MCF 10A (cell line): ENCODE measurements around the gene MIA. TPM values are rescaled to one million over a fixed set of nuclear protein-coding genes. Genes with fewer than 3 reads are reported as not detected.
A peak's percentile ranks its signal among the peaks of the same experiment; 100 is the strongest.

Source experiments
- BruUV-seq: library from RNA; stranded (reverse); fragments of 400-500 nt; replicated peaks from 2 replicates; lab custom pipeline; 2021; lab: Mats Ljungman, UMichigan
- CTCF ChIA-PET: fragments of 300-600 bp; sonication (Branson Sonifier 250); formaldehyde crosslinking; extraction: SDS; loops from one replicate; lab custom pipeline; 2021; ENCODE audit warnings: antibody characterized with exemption, inconsistent platforms; lab: Yijun Ruan, JAX
- POLR2A ChIA-PET: fragments of 300-600, 350-650 bp; sonication (Branson Sonifier 250); formaldehyde crosslinking; extraction: SDS; loops from one replicate; lab custom pipeline; 2020; ENCODE audit warnings: antibody characterized with exemption, inconsistent platforms; lab: Yijun Ruan, JAX
- DNase-seq: peaks from one replicate; pipeline ENCODE4 v3.0.0-alpha.2; 2018; ENCODE audit not compliant: unreplicated experiment
- H3K27ac Mint-ChIP-seq: one replicate; pipeline ENCODE4 v1.8.0; 2022; ENCODE audit warnings: mild to moderate bottlenecking, low read depth, mixed read lengths; ENCODE audit not compliant: unreplicated experiment
- H3K27me3 Mint-ChIP-seq: one replicate; pipeline ENCODE4 v1.8.0; 2022; ENCODE audit warnings: mixed read lengths; ENCODE audit not compliant: insufficient read depth, unreplicated experiment
- H3K36me3 Mint-ChIP-seq: one replicate; pipeline ENCODE4 v1.8.0; 2022; ENCODE audit warnings: mild to moderate bottlenecking, moderate library complexity, mixed read lengths; ENCODE audit not compliant: insufficient read depth, unreplicated experiment
- H3K4me1 Mint-ChIP-seq: one replicate; pipeline ENCODE4 v1.8.0; 2022; ENCODE audit warnings: mixed read lengths; ENCODE audit not compliant: insufficient read depth, unreplicated experiment
- H3K4me3 Mint-ChIP-seq: one replicate; pipeline ENCODE4 v1.8.0; 2022; ENCODE audit warnings: mild to moderate bottlenecking, moderate library complexity, mixed read lengths; ENCODE audit not compliant: unreplicated experiment
- H3K9me3 Mint-ChIP-seq: one replicate; pipeline ENCODE4 v1.8.0; 2022; ENCODE audit warnings: mixed read lengths; ENCODE audit not compliant: unreplicated experiment
- intact Hi-C: fragments of 100-400 bp; cut with micrococcal nuclease; formaldehyde crosslinking; loops from 2 replicates; pipeline ENCODE4 v1.14.1; 2022
- total RNA-seq: library from RNA; stranded (reverse); gene quantifications from 2 replicates; pipeline ENCODE4 v1.2.3, GENCODE V29; 2022
- TF ChIP-seq, protein P1 (sequence below): fragments of 200-600 bp; IDR thresholded peaks from one replicate; pipeline ENCODE4 v1.8.0; 2022; ENCODE audit warnings: antibody characterized with exemption, mild to moderate bottlenecking; ENCODE audit not compliant: unreplicated experiment

The MIA gene
- total RNA-seq, 1 experiment from 2014 or later, result 0.70 TPM

GRCh38 chr19:40776364-40776763 is 1.0 kb downstream of the MIA start:
- H3K27me3 Mint-ChIP-seq, result no peaks in the 10 kb centered on the region
- peaks cover 24% of the 10 kb centered on the region for H3K4me1 Mint-ChIP-seq
- H3K27ac Mint-ChIP-seq, result peak overlapping the region; percentile 86
- no peaks in the 10 kb centered on the region for H3K9me3 Mint-ChIP-seq
- TF ChIP-seq, protein P1, sequence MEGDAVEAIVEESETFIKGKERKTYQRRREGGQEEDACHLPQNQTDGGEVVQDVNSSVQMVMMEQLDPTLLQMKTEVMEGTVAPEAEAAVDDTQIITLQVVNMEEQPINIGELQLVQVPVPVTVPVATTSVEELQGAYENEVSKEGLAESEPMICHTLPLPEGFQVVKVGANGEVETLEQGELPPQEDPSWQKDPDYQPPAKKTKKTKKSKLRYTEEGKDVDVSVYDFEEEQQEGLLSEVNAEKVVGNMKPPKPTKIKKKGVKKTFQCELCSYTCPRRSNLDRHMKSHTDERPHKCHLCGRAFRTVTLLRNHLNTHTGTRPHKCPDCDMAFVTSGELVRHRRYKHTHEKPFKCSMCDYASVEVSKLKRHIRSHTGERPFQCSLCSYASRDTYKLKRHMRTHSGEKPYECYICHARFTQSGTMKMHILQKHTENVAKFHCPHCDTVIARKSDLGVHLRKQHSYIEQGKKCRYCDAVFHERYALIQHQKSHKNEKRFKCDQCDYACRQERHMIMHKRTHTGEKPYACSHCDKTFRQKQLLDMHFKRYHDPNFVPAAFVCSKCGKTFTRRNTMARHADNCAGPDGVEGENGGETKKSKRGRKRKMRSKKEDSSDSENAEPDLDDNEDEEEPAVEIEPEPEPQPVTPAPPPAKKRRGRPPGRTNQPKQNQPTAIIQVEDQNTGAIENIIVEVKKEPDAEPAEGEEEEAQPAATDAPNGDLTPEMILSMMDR, result no peak
- no peak overlapping the region for H3K4me3 Mint-ChIP-seq
- no peaks in the 10 kb centered on the region for H3K36me3 Mint-ChIP-seq
- ChIA-PET CTCF (no interaction called here), POLR2A (interaction anchor here (1.2 to 4.4 kb wide), 5 partner anchors 24 to 113 kb away, joined by 5 to 55 read pairs (median 30); partner anchors contain the start of genes ACTMAP, COQ8B, ITPKC and SNRPA)
- no peak for DNase-seq
- intact Hi-C loops, result no loop called here
- no TSS peak for BruUV-seq

- TF ChIP-seq, protein P1, result no peak
- H3K4me1 Mint-ChIP-seq, result peaks cover 25% of the 10 kb centered on the region
- H3K9me3 Mint-ChIP-seq, result no peaks in the 10 kb centered on the region
- peak overlapping the region; percentile 83 for H3K4me3 Mint-ChIP-seq
- ChIA-PET POLR2A (interaction anchor here (0.6 to 4.4 kb wide), 24 partner anchors 10 to 487 kb away, joined by 3 to 55 read pairs (median 5); partner anchors contain the start of genes ACTMAP, AXL, COQ8B and EGLN2), CTCF (interaction anchor here (0.8 to 1.1 kb wide), 2 partner anchors 10 to 114 kb away, joined by 4 to 6 read pairs; no protein-coding TSS in a partner anchor)
- no TSS peak for BruUV-seq
- intact Hi-C loops, result no loop called here
- peak overlapping the region; percentile 86 for H3K27ac Mint-ChIP-seq
- H3K27me3 Mint-ChIP-seq, result no peaks in the 10 kb centered on the region
- H3K36me3 Mint-ChIP-seq, result no peaks in the 10 kb centered on the region
- peak; percentile 93 for DNase-seq
Observed at GRCh38 chr19:40776932-40777644, 1.8 kb downstream of the MIA start.

DNA sequence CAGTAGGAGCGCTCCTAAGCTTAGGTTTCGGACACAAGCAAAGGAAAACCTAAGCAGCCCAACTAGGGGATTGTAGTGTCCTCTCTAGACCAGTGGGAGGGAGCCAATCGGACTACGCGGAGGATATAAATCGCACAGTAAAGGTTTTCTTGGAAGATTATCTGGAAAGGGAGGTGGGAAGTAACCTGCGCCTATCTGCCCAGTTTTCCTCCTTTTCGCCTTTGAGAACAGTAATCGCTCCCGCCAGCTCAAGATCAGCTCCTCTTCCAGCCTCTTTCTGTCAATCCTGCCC is 2.3 kb downstream of the MIA start:
- intact Hi-C loops, result no loop called here
- ChIA-PET POLR2A (interaction anchor here (0.6 to 4.4 kb wide), 26 partner anchors 9 to 486 kb away, joined by 3 to 55 read pairs (median 5); partner anchors contain the start of genes ACTMAP, AXL, COQ8B and EGLN2), CTCF (interaction anchor here (0.6 to 2.1 kb wide), 4 partner anchors 10 to 632 kb away, joined by 3 to 6 read pairs (median 4); partner anchors contain the start of gene EGLN2)
- no peak for DNase-seq
- no TSS peak for BruUV-seq
- Mint-ChIP-seq H3K4me3 (peak overlapping the region; percentile 83), H3K27me3 (no peaks in the 10 kb centered on the region), H3K27ac (peak overlapping the region; percentile 86), H3K36me3 (no peaks in the 10 kb centered on the region), H3K9me3 (no peaks in the 10 kb centered on the region), H3K4me1 (peaks cover 25% of the 10 kb centered on the region)
- TF ChIP-seq, protein P1, result no peak
